Activated B cell treated with CpG ODN at 0.5 μM for 24 hours (primary cell): ENCODE data around the gene PPEF1. TPM values are rescaled to one million over a fixed set of nuclear protein-coding genes. Genes with fewer than 3 reads are reported as not detected.

ENCODE experiments used
- ATAC-seq: fragments of 200-7000 bp; cut with Tn5 transposase; one replicate; pipeline ENCODE4 v1.10.0; 2021; ENCODE audit warnings: low read depth, mild to moderate bottlenecking, moderate library complexity
- CTCF ChIA-PET: fragments of 350-600 bp; sonication (Branson Sonifier 250); formaldehyde crosslinking; loops from one replicate; lab custom pipeline; 2021; ENCODE audit warnings: antibody characterized with exemption; lab: Charles Lee
- POLR2A ChIA-PET: fragments of 350-600 bp; sonication (Branson Sonifier 250); formaldehyde crosslinking; loops from one replicate; lab custom pipeline; 2021; ENCODE audit warnings: antibody characterized with exemption; lab: Charles Lee
- DNase-seq: peaks from one replicate; pipeline ENCODE4 v3.0.0; 2022
- H3K27ac Mint-ChIP-seq: one replicate; pipeline ENCODE4 v1.8.0; 2020; ENCODE audit warnings: mixed read lengths
- H3K27me3 Mint-ChIP-seq: one replicate; pipeline ENCODE4 v1.8.0; 2021; ENCODE audit warnings: mixed read lengths
- H3K36me3 Mint-ChIP-seq: one replicate; pipeline ENCODE4 v1.8.0; 2021; ENCODE audit warnings: low read depth, mixed read lengths
- H3K4me1 Mint-ChIP-seq: one replicate; pipeline ENCODE4 v1.8.0; 2021; ENCODE audit warnings: mixed read lengths
- H3K4me3 Mint-ChIP-seq: one replicate; pipeline ENCODE4 v1.8.0; 2020; ENCODE audit warnings: mild to moderate bottlenecking, mixed read lengths
- H3K9me3 Mint-ChIP-seq: one replicate; pipeline ENCODE4 v1.8.0; 2020; ENCODE audit warnings: mixed read lengths
- CTCF ChIP-seq: fragments of 200-600 bp; IDR thresholded peaks from one replicate; pipeline ENCODE4 v1.8.0; 2022; ENCODE audit warnings: antibody characterized with exemption, mild to moderate bottlenecking
- intact Hi-C: fragments of 100-400 bp; cut with micrococcal nuclease; formaldehyde crosslinking; loops from one replicate; pipeline ENCODE4 v1.15.1; 2024
- total RNA-seq: library from RNA; stranded (reverse); gene quantifications from 2 replicates; pipeline ENCODE4 v1.2.3, GENCODE V29; 2022

Gene PPEF1
- total RNA-seq, 1 donor from 2014 or later, result not detected

- intact Hi-C loops, result no loop called here
- Mint-ChIP-seq H3K27ac (no peak overlapping the region), H3K4me3 (no peak overlapping the region), H3K9me3 (peaks cover 5% of the 10 kb centered on the region), H3K27me3 (no peaks in the 10 kb centered on the region), H3K36me3 (no peaks in the 10 kb centered on the region), H3K4me1 (no peaks in the 10 kb centered on the region)
- DNase-seq (no peak), ATAC-seq (no peak)
- TF ChIP-seq CTCF, result no peak
- ChIA-PET CTCF (no interaction called here), POLR2A (no interaction called here)
These were observed 61.9 kb downstream of the PPEF1 start for GRCh38 chrX:18769364-18769763.

- Mint-ChIP-seq H3K27ac (no peak overlapping the region), H3K4me1 (no peaks in the 10 kb centered on the region), H3K36me3 (no peaks in the 10 kb centered on the region), H3K4me3 (no peak overlapping the region), H3K27me3 (no peaks in the 10 kb centered on the region), H3K9me3 (peaks cover 5% of the 10 kb centered on the region)
- POLR2A ChIA-PET, result no interaction called here
- DNase-seq (no peak), ATAC-seq (no peak)
- CTCF ChIA-PET, result no interaction called here
- TF ChIP-seq CTCF, result no peak
- intact Hi-C loops, result no loop called here
These were observed 62.5 kb downstream of the PPEF1 start for GRCh38 chrX:18769812-18770573.

DNA sequence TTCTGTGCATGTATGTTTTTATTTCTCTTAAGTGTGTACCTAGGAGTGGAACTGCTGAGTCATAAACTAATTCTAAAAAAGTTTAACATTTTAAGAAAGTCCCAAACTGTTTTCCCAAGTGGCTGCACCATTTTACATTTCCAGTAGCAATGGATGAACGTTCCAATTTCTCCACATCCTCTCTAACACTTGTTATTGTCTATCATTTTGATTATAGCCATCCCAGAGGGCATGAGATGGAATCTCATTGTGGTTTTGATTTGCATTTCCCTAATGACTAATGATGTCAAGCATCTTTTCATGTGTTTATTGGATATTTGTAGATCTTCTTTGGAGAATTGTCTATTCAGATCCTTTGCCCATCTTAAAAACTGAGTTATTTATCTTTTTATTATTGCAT, 82.5 kb downstream of the PPEF1 start:
- no peak for TF ChIP-seq CTCF
- DNase-seq, result no peak
- Mint-ChIP-seq H3K27ac (no peak overlapping the region), H3K9me3 (no peaks in the 10 kb centered on the region), H3K27me3 (no peaks in the 10 kb centered on the region), H3K4me3 (no peak overlapping the region), H3K36me3 (no peaks in the 10 kb centered on the region), H3K4me1 (no peaks in the 10 kb centered on the region)
- intact Hi-C loops, result no loop called here
- POLR2A ChIA-PET, result no interaction called here
- no peak for ATAC-seq
- CTCF ChIA-PET, result interaction anchor here (0.7 kb wide), 1 partner anchor 8 kb away, joined by 3 read pairs; no protein-coding TSS in a partner anchor

DNA sequence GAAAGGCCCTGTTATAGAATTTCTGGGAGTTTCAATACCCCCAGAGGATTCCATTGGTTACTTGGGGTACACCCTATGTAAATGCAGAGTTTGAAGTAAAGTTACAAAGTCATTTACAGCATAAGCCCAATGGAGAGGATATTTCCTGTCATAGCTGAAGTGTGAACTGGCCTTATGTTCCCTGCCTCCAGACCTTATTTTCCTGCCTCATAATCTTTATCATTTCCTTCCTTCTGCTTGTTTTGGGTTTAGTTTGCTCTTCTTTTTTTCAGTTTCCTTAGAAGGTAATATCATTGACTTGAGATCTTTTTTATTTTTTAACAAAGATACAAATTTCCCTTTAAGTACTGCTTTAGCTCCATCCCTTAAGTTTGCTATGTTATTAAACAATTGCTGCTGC, 85.4 kb downstream of the PPEF1 start:
- Mint-ChIP-seq H3K36me3 (no peaks in the 10 kb centered on the region), H3K9me3 (no peaks in the 10 kb centered on the region), H3K27me3 (no peaks in the 10 kb centered on the region), H3K27ac (no peak overlapping the region), H3K4me3 (no peak overlapping the region), H3K4me1 (no peaks in the 10 kb centered on the region)
- ATAC-seq (no peak), DNase-seq (no peak)
- ChIA-PET POLR2A (no interaction called here), CTCF (no interaction called here)
- no peak for TF ChIP-seq CTCF
- intact Hi-C loops, result no loop called here

DNA sequence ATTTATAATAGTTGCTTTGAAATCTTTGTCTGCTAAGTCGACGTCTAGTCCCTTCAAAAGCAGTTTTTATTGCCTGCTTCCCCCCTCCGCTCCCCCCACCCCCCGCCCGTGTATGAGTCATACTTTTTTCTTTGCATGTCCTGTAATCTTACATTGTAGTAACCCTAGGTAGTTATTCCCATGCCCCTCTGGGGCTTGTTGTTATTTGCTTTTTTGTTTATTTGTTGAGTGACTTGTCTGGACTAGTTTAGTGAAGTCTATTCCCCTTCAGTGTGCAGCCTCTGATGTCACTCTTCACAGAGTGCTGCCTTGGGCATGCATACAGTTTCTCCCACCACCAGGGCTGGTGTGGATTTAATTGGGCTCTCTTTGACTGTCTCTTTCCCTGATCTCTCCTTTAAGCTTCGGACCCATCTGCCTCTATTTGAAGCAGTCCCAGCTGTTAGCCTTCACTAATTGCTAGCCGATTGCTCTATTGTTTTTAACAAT, 86.2 kb downstream of the PPEF1 start:
- DNase-seq (no peak), ATAC-seq (no peak)
- H3K9me3 Mint-ChIP-seq, result no peaks in the 10 kb centered on the region
- POLR2A ChIA-PET, result no interaction called here
- H3K36me3 Mint-ChIP-seq, result no peaks in the 10 kb centered on the region
- no peak overlapping the region for H3K4me3 Mint-ChIP-seq
- no peaks in the 10 kb centered on the region for H3K27me3 Mint-ChIP-seq
- CTCF ChIA-PET, result no interaction called here
- intact Hi-C loops, result no loop called here
- H3K4me1 Mint-ChIP-seq, result no peaks in the 10 kb centered on the region
- H3K27ac Mint-ChIP-seq, result no peak overlapping the region
- TF ChIP-seq CTCF, result no peak
